Transverse colon (tissue), 4 donors: ENCODE data around the gene CNOT4. TPM values are rescaled to one million over a fixed set of nuclear protein-coding genes. Genes with fewer than 3 reads are reported as not detected.

Experiments used
- DNase-seq: peaks from one replicate; pipeline ENCODE4 v3.0.0-alpha.2; 2019
- H3K27ac ChIP-seq, 4 donors: fragments of 200-600 bp; sonication (generic); 2 replicates each; pipeline ENCODE4 v1.5.1; 2016 to 2018; ENCODE audit warnings: inconsistent platforms in 4 of 4
- H3K27me3 ChIP-seq: fragments of 200-600 bp; sonication (generic); 2 replicates; pipeline ENCODE4 v1.5.1; 2017; ENCODE audit warnings: inconsistent platforms
- H3K36me3 ChIP-seq, 4 donors: fragments of 200-600 bp; sonication (generic); 2 replicates each; pipeline ENCODE4 v1.5.1; 2017 to 2019; ENCODE audit warnings: inconsistent platforms in 4 of 4
- H3K4me1 ChIP-seq, 4 donors: fragments of 200-600 bp; sonication (generic); 2 replicates each; pipeline ENCODE4 v1.5.1; 2017 to 2020; ENCODE audit warnings: inconsistent platforms in 4 of 4
- H3K4me3 ChIP-seq, 4 donors: fragments of 200-600 bp; sonication (generic); 1 replicate in 1 of 4; 2 replicates in 3 of 4; pipeline versions ENCODE4 v1.5.1 to v1.6.1; 2017 to 2019; ENCODE audit warnings: inconsistent platforms in 4 of 4
- H3K9me3 ChIP-seq, 2 donors: fragments of 200-600 bp; sonication (generic); 2 replicates each; pipeline ENCODE4 v1.5.1; 2017 to 2019; ENCODE audit warnings: inconsistent platforms in 2 of 2
- CTCF ChIP-seq, 5 experiments: fragments of 200-600 bp in 3 of 5; fragments of 450-650 bp in 2 of 5; sonication (generic) in 3 of 5; IDR thresholded peaks; 1 replicate in 2 of 5; 2 replicates in 3 of 5; pipeline ENCODE4 v1.5.1; 2016 to 2017; ENCODE audit warnings: antibody characterized with exemption in 5 of 5, inconsistent platforms in 3 of 5, mild to moderate bottlenecking in 2 of 5, moderate library complexity in 1 of 5
- EP300 ChIP-seq: sonication (generic); formaldehyde crosslinking; IDR thresholded peaks from one replicate; pipeline ENCODE4 v1.6.1; 2017; ENCODE audit warnings: antibody characterized with exemption, low read depth
- POLR2A ChIP-seq: fragments of 450-650 bp; IDR thresholded peaks from one replicate; pipeline ENCODE4 v1.6.1; 2016; ENCODE audit warnings: antibody characterized with exemption, mild to moderate bottlenecking, moderate library complexity
- POLR2AphosphoS5 ChIP-seq, 3 donors: sonication (generic); formaldehyde crosslinking; IDR thresholded peaks; one replicate each; pipeline ENCODE4 v1.6.1; 2016; ENCODE audit warnings: antibody characterized with exemption in 3 of 3
- WGBS, 2 donors: methylation state at CpG; one replicate each; pipeline ENCODE4 v1.1.5; 2018; ENCODE audit warnings: low coverage in 1 of 2; 5-methylcytosine and 5-hydroxymethylcytosine counted together
- in situ Hi-C, 4 donors: fragments of 200-750 bp; cut with MboI; loops; one replicate each; pipeline versions ENCODE4 v1.15.0 to v1.15.1; 2017; ENCODE audit warnings: low sequenced_read_pairs in 3 of 4, low pct_ligation_motif_present in 1 of 4, low pct_unique_long_range_greater_than_20kb in 1 of 4
- intact Hi-C: fragments of 100-400 bp; cut with DNase I; formaldehyde crosslinking; loops from one replicate; pipeline ENCODE4 v1.15.1; 2023; ENCODE audit warnings: low total_unique reads
- total RNA-seq, 4 donors: library from RNA; depleted of rRNA; stranded (reverse); fragments of >200 nt; gene quantifications; one replicate each; pipeline ENCODE4 v1.1.0, GENCODE V29; 2016

CNOT4 gene
- total RNA-seq, 4 donors from 2014 or later: 18.4 to 82.2 (median 29.9) TPM

DNA sequence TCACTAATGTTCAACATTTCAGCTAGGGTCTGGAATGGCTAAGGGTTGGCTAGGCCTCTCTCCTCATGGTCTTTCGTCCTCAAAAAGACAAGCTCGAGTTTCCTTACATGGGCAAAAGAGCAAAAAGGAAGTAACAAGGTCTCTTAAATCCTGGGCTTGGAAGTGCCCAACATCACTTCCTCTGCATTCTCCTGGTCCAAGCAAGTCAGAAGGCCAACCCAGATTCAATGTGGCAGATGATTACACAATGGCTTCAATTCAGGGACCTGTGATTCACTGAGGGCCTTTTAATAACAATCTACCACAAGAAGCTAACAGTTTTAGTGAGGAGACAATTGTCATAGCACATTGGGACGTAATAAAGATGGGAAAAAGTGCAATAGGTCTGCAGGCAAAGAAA lies 43.4 kb upstream of the CNOT4 start:
- TF ChIP-seq CTCF (IDR thresholded peaks at IDR 0.05): no peak
- no peak for TF ChIP-seq POLR2A
- TF ChIP-seq POLR2AphosphoS5 (IDR thresholded peaks at IDR 0.05): no peak
- TF ChIP-seq EP300: no peak
- H3K36me3 ChIP-seq: no peaks in the 10 kb centered on the region
- H3K4me3 ChIP-seq: no peak overlapping the region
- in situ Hi-C loops (loop anchor here in 2 of 4 donors (25.0 kb wide), 1 partner anchor 266 kb away; no protein-coding TSS in a partner anchor), intact Hi-C loops (no loop called here)
- H3K4me1 ChIP-seq: peaks cover 0 to 1% (median 0%) of the 10 kb centered on the region in 4 donors
- DNase-seq: no peak
- 67 to 93% methylated on average over 3 of the region's 3 CpGs for WGBS, 2 donors
- H3K27ac ChIP-seq: no peak overlapping the region
- no peaks in the 10 kb centered on the region for H3K27me3 ChIP-seq
- H3K9me3 ChIP-seq: no peaks in the 10 kb centered on the region

GRCh38 chr7:135552148-135552547 lies 42.2 kb upstream of the CNOT4 start:
- no peaks in the 10 kb centered on the region for H3K9me3 ChIP-seq
- 60 to 69% methylated on average over 1 to 3 of the region's 3 CpGs for WGBS, 2 donors
- H3K4me3 ChIP-seq: no peak overlapping the region
- in situ Hi-C loops (loop anchor here in 2 of 4 donors (25.0 kb wide), 1 partner anchor 265 kb away; no protein-coding TSS in a partner anchor), intact Hi-C loops (no loop called here)
- H3K27me3 ChIP-seq: no peaks in the 10 kb centered on the region
- no peak for TF ChIP-seq EP300
- no peak for TF ChIP-seq CTCF (IDR thresholded peaks at IDR 0.05)
- TF ChIP-seq POLR2AphosphoS5 (IDR thresholded peaks at IDR 0.05): no peak
- TF ChIP-seq POLR2A: no peak
- H3K4me1 ChIP-seq: no peaks in the 10 kb centered on the region
- no peak for DNase-seq
- H3K36me3 ChIP-seq: no peaks in the 10 kb centered on the region
- H3K27ac ChIP-seq: no peak overlapping the region

- WGBS, 2 donors: 76 to 77% methylated on average over 2 to 7 of the region's 7 CpGs
- H3K9me3 ChIP-seq: no peaks in the 10 kb centered on the region
- in situ Hi-C loops (loop anchor here in 2 of 4 donors (25.0 kb wide), 1 partner anchor 263 kb away; no protein-coding TSS in a partner anchor), intact Hi-C loops (no loop called here)
- no peaks in the 10 kb centered on the region for H3K4me1 ChIP-seq
- H3K36me3 ChIP-seq: no peaks in the 10 kb centered on the region
- TF ChIP-seq POLR2AphosphoS5 (IDR thresholded peaks at IDR 0.05): no peak
- no peak for TF ChIP-seq CTCF (IDR thresholded peaks at IDR 0.05)
- no peak for TF ChIP-seq EP300
- TF ChIP-seq POLR2A: no peak
- no peaks in the 10 kb centered on the region for H3K27me3 ChIP-seq
- H3K4me3 ChIP-seq: no peak overlapping the region
- no peak for DNase-seq
- no peak overlapping the region for H3K27ac ChIP-seq
These were observed 40.3 kb upstream of the CNOT4 start for GRCh38 chr7:135550196-135550595.

DNA sequence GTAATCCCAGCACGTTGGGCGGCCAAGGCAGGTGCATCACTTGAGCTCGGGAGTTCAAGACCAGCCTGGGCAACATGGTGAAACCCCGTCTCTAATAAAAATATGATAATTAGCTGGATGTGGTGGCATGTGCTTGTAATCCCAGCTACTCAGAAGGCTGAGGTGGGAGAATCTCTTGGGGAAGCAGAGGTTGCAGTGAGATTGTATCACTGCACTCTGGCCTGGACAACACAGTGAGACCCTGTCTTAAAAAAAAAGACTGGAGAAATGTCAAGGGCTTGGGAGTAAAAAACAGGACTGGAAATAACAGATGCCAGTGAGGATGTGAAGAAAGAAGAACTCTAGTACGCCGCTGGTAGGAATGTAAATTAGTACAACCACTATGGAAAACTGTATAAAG lies 31.1 kb upstream of the CNOT4 start:
- H3K4me3 ChIP-seq: no peak overlapping the region
- intact Hi-C loops (no loop called here), in situ Hi-C loops (no loop called here)
- no peaks in the 10 kb centered on the region for H3K36me3 ChIP-seq
- no peak overlapping the region for H3K27ac ChIP-seq
- H3K27me3 ChIP-seq: no peaks in the 10 kb centered on the region
- DNase-seq: no peak
- no peaks in the 10 kb centered on the region for H3K9me3 ChIP-seq
- TF ChIP-seq EP300 (no peak), POLR2AphosphoS5 (IDR thresholded peaks at IDR 0.05) (no peak), POLR2A (no peak), CTCF (IDR thresholded peaks at IDR 0.05) (no peak)
- 93 to 97% methylated on average over 4 to 6 of the region's 6 CpGs for WGBS, 2 donors
- H3K4me1 ChIP-seq: no peaks in the 10 kb centered on the region
